Measurements from ENCODE around the gene GPC2.
"Not testable (repeated sequence)": the region's sequence is repeated elsewhere in the genome, so short reads cannot be mapped to it uniquely, and the experiment has no call there.

Gene GPC2

GRCh38 chr7:100204454-100204853, 27.3 kb upstream of the GPC2 start:
- no peak for DNase-seq (ENCODE audit: low read depth in 2 of 2)

- no peak for DNase-seq (ENCODE audit: low read depth in 2 of 2)
These were observed 23.5 kb upstream of the GPC2 start for GRCh38 chr7:100200693-100201092.

GRCh38 chr7:100198266-100198665, 21.1 kb upstream of the GPC2 start:
- no peak for DNase-seq (ENCODE audit: low read depth in 2 of 2)

GRCh38 chr7:100195901-100196322, 18.7 kb upstream of the GPC2 start:
- not testable (repeated sequence) for DNase-seq (ENCODE audit: low read depth in 2 of 2)

- DNase-seq (ENCODE audit: low read depth in 2 of 2) = no peak
These were observed 18.0 kb upstream of the GPC2 start for GRCh38 chr7:100195222-100195621.

GRCh38 chr7:100192969-100193368, 15.8 kb upstream of the GPC2 start:
- DNase-seq (ENCODE audit: low read depth in 2 of 2) = no peak

GRCh38 chr7:100192281-100192862, 15.2 kb upstream of the GPC2 start:
- not testable (repeated sequence) for DNase-seq (ENCODE audit: low read depth in 2 of 2)

GRCh38 chr7:100191775-100192174, 14.6 kb upstream of the GPC2 start:
- no peak for DNase-seq (ENCODE audit: low read depth in 2 of 2)

- no peak for DNase-seq (ENCODE audit: low read depth in 2 of 2)
These were observed 13.0 kb upstream of the GPC2 start for GRCh38 chr7:100190048-100190711.

GRCh38 chr7:100189061-100189460, 11.9 kb upstream of the GPC2 start:
- no peak for DNase-seq (ENCODE audit: low read depth in 2 of 2)

GRCh38 chr7:100185726-100186125, 8.5 kb upstream of the GPC2 start:
- DNase-seq (ENCODE audit: low read depth in 2 of 2) = no peak

GRCh38 chr7:100183090-100183489, 5.9 kb upstream of the GPC2 start:
- not testable (repeated sequence) for DNase-seq (ENCODE audit: low read depth in 2 of 2)

- DNase-seq (ENCODE audit: low read depth in 2 of 2) = not testable (repeated sequence)
These were observed 5.4 kb upstream of the GPC2 start for GRCh38 chr7:100182616-100183015.

GRCh38 chr7:100180084-100180483, 2.9 kb upstream of the GPC2 start:
- not testable (repeated sequence) for DNase-seq (ENCODE audit: low read depth in 2 of 2)

GRCh38 chr7:100176096-100177044, 811 bp downstream of the GPC2 start:
- DNase-seq (ENCODE audit: low read depth in 2 of 2) = no peak

GRCh38 chr7:100175296-100175935, 1.8 kb downstream of the GPC2 start:
- no peak for DNase-seq (ENCODE audit: low read depth in 2 of 2)

GRCh38 chr7:100174582-100174981, 2.6 kb downstream of the GPC2 start:
- no peak for DNase-seq (ENCODE audit: low read depth in 2 of 2)

- DNase-seq (ENCODE audit: low read depth in 2 of 2) = no peak
These were observed 3.2 kb downstream of the GPC2 start for GRCh38 chr7:100173806-100174495.

GRCh38 chr7:100171840-100172239, 5.3 kb downstream of the GPC2 start:
- no peak for DNase-seq (ENCODE audit: low read depth in 2 of 2)

- no peak for DNase-seq (ENCODE audit: low read depth in 2 of 2)
These were observed 6.0 kb downstream of the GPC2 start for GRCh38 chr7:100171087-100171681.
